Measurements from ENCODE around the gene LRP1-AS.

Gene LRP1-AS

GRCh38 chr12:57107456-57108155 is 39.8 kb downstream of the LRP1-AS start:
- H3K27ac ChIP-seq = no peak overlapping the region
- TF ChIP-seq, protein P1, sequence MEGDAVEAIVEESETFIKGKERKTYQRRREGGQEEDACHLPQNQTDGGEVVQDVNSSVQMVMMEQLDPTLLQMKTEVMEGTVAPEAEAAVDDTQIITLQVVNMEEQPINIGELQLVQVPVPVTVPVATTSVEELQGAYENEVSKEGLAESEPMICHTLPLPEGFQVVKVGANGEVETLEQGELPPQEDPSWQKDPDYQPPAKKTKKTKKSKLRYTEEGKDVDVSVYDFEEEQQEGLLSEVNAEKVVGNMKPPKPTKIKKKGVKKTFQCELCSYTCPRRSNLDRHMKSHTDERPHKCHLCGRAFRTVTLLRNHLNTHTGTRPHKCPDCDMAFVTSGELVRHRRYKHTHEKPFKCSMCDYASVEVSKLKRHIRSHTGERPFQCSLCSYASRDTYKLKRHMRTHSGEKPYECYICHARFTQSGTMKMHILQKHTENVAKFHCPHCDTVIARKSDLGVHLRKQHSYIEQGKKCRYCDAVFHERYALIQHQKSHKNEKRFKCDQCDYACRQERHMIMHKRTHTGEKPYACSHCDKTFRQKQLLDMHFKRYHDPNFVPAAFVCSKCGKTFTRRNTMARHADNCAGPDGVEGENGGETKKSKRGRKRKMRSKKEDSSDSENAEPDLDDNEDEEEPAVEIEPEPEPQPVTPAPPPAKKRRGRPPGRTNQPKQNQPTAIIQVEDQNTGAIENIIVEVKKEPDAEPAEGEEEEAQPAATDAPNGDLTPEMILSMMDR (conservative IDR thresholded peaks at IDR 0.05) = no peak

DNA sequence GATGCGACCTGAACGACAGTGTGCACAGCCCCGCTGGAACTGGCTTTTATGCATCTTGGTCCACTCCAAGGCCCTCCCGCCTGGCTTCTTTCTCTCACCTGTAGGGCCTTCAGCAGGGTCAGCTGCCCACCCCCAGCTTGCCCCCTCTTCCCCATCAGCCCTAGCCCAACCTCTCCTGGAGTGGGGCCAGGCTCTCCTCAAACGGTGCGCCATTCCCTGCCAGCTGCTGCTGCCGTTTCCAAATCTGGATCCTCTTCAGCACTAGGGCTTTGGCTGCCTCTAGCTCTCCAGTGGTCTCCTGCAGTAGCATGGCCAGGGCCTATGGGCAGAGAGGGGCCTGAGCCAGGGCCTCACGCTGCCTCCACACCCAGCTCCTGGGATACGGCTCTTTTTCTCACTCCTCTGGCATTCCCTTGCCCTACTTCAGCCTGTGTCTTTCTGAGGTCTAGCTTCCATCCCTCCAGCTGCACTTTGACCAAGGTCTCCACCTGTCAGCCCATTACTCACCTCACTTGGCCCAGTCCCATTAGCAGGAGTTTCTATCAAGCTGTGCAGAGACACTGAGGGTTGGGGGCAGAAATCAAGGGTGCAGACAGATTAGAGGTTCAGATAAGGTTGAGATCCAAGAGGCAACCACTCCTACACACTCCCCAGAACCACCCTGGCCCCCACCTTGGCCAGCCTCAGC is 41.3 kb downstream of the LRP1-AS start:
- no peak overlapping the region for H3K27ac ChIP-seq
- TF ChIP-seq, protein P1 (conservative IDR thresholded peaks at IDR 0.05) = no peak

- TF ChIP-seq, protein P1 (conservative IDR thresholded peaks at IDR 0.05) = no peak
- no peak overlapping the region for H3K27ac ChIP-seq
Observed at GRCh38 chr12:57105011-57105753, 42.2 kb downstream of the LRP1-AS start.

DNA sequence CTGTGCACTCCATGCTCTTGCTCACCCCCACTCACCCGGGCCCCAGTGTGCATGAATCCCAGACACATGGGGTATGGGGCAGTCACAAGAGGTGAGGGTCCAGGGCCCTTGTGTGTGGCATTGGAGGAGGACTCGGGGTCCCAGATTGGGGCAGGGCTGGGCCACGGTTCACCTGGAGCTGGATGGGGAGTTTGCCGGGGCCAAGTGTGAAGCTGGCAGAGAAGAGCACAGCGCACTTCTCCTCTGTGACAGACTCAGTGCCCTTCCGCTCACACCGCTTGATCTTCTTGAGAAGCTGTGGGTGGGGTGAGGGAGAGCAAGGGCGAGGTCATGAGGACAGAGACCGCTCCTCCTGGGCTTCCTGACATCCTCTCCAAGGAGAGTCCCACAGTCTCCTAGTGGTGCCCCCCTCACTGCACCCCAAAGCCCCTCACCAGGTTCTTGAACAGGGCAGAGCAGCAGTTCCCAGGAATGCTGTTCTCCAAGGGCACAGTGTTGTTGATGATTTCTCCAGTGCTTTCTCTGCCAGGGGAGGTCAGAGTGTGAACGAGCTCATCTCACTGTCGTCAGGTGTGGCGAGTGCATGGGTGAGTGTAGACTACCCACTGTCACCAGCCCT is 43.0 kb downstream of the LRP1-AS start:
- no peak overlapping the region for H3K27ac ChIP-seq
- TF ChIP-seq, protein P1 (conservative IDR thresholded peaks at IDR 0.05) = no peak

DNA sequence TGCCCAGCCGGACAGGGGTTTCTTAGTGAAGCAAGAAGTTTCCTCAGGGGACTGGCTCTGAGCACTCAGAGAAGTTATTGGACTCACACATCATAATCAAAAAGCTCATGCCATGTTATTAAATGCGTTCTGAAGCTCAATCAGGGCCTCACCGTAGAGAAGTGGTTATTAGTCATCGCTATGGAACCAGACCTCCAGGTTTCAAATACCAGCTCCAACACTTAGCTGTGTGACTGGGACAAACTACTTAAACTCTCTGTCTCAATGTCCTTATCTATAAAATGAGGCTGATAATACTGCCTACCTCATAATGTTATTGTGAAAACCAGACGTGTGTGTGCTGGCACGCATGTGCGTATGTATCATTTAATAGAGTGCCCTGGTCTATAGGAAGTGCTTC is 43.6 kb downstream of the LRP1-AS start:
- H3K27ac ChIP-seq = no peak overlapping the region
- TF ChIP-seq, protein P1 (conservative IDR thresholded peaks at IDR 0.05) = no peak

DNA sequence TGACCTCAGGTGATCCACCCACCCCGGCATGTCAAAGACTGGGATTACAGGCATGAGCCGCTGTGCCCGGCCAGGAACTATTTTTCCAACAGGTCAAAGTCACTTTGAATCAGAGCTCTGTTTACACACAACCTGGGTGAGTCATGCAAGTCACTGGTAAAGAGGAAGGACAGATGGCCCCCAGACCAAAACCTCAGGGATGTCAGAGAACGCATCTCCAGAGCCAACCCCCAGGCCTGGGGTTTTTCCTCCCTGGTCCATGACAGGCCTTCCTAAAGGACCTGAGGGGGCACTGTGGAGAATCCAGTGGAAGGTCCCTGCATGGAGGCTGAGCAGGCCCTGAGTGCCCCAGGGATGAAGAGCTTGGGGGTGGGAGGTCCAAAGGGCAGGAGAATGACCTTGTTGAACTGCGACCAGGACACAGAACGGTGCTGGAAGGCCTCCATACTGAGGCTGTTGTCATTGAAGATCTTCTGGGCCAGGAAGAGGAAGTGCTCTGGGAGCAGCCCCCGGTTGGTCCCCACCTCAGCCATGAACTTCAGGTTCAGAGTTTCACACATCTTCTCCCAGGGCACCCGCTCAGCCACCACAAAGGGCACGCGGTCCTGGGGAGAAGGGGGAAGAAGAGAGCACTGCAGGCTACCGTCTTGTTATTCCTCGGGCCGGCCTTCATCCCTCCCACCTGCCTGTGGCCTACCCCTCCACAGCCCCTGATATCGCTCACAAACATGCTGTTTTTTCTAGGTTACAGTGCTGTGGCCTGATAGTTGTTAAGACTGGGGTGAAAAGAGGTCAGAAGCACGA is 45.3 kb downstream of the LRP1-AS start:
- TF ChIP-seq, protein P1 (conservative IDR thresholded peaks at IDR 0.05) = no peak
- H3K27ac ChIP-seq = no peak overlapping the region

All from VCaP (cell line).